ENCODE data around the gene GNAT2. TPM values are rescaled to one million over a fixed set of nuclear protein-coding genes. Genes with fewer than 3 reads are reported as not detected.
A peak's percentile ranks its signal among the peaks of the same experiment; 100 is the strongest.

Gene GNAT2
- total RNA-seq, 4 donors from 2014 or later = not detected

DNA sequence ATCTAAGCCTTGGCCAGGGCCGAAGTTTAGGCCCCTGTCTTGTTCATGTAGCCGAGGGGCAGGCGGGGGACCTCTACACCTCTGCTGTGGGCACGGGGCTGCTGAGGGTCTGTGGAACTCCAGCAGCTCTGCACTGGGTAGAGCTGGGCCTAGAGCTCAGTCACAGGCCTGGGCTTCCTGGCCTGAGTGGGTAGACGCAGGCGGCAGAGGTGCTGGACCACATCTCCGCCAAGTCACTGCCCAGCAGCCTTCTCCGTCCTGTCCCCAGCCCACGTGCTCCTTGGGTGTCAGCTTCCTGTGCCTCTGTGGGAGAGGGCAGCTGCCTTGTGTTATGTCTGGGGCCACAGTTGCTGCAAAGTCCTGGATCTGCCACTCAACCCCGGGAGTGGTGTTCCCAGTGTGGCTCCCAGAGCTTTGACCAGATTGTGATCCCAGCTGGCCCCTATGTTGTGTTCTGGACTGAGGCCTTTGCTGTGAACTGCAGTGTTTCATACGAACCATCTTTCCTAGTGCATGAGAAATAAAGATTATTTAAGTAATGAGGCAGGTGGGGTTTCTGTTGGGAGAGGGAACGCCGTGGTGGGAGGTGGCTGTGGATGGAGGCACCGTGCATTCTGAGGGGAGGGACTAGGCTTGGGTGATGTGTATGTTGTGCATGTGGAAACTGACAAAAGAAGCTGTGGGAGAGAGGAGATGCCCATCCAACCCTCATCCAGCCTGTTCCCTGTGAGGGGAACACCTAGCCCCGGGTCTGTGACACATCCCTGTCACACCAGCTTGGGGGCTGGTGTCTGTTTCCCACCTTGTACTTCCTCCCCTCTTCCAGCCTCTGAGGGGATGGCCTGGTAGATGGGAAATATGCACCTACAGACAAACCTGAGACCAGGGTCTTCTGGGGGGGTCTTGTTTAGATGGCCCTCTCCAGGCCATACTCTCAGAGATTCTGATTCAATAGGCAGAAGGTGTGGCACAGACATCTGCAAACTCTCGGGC lies 12.4 kb upstream of the GNAT2 start:
- no peak for TF ChIP-seq POLR2A (IDR thresholded peaks at IDR 0.05)
- TF ChIP-seq, protein P1, sequence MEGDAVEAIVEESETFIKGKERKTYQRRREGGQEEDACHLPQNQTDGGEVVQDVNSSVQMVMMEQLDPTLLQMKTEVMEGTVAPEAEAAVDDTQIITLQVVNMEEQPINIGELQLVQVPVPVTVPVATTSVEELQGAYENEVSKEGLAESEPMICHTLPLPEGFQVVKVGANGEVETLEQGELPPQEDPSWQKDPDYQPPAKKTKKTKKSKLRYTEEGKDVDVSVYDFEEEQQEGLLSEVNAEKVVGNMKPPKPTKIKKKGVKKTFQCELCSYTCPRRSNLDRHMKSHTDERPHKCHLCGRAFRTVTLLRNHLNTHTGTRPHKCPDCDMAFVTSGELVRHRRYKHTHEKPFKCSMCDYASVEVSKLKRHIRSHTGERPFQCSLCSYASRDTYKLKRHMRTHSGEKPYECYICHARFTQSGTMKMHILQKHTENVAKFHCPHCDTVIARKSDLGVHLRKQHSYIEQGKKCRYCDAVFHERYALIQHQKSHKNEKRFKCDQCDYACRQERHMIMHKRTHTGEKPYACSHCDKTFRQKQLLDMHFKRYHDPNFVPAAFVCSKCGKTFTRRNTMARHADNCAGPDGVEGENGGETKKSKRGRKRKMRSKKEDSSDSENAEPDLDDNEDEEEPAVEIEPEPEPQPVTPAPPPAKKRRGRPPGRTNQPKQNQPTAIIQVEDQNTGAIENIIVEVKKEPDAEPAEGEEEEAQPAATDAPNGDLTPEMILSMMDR (IDR thresholded peaks at IDR 0.05) = no peak
- WGBS, 2 donors = 76 to 87% methylated on average over 15 to 16 of the region's 16 CpGs
- intact Hi-C loops (cut with DNase I; ENCODE audit: low total_unique reads) = loop anchor here (10.0 kb wide), 1 partner anchor 353 kb away; the partner anchor contains the start of gene AHCYL1
- peak in 1 of 2 donors; percentile 11 for DNase-seq (ENCODE audit: low spot score in 2 of 2)
- H3K4me3 ChIP-seq (ENCODE audit: low read depth, poor library complexity, severe bottlenecking) = no peak overlapping the region

- 82 to 89% methylated on average over 14 of the region's 14 CpGs for WGBS, 2 donors
- peak; percentile 9 to 76 for DNase-seq (ENCODE audit: low spot score in 2 of 2)
- intact Hi-C loops (cut with DNase I; ENCODE audit: low total_unique reads) = loop anchor here (10.0 kb wide), 1 partner anchor 354 kb away; the partner anchor contains the start of gene AHCYL1
- H3K4me3 ChIP-seq (ENCODE audit: low read depth, poor library complexity, severe bottlenecking) = no peak overlapping the region
- TF ChIP-seq POLR2A (IDR thresholded peaks at IDR 0.05) = no peak
- TF ChIP-seq, protein P1 (IDR thresholded peaks at IDR 0.05) = no peak
Observed at GRCh38 chr1:109630898-109631512, 11.6 kb upstream of the GNAT2 start.

DNA sequence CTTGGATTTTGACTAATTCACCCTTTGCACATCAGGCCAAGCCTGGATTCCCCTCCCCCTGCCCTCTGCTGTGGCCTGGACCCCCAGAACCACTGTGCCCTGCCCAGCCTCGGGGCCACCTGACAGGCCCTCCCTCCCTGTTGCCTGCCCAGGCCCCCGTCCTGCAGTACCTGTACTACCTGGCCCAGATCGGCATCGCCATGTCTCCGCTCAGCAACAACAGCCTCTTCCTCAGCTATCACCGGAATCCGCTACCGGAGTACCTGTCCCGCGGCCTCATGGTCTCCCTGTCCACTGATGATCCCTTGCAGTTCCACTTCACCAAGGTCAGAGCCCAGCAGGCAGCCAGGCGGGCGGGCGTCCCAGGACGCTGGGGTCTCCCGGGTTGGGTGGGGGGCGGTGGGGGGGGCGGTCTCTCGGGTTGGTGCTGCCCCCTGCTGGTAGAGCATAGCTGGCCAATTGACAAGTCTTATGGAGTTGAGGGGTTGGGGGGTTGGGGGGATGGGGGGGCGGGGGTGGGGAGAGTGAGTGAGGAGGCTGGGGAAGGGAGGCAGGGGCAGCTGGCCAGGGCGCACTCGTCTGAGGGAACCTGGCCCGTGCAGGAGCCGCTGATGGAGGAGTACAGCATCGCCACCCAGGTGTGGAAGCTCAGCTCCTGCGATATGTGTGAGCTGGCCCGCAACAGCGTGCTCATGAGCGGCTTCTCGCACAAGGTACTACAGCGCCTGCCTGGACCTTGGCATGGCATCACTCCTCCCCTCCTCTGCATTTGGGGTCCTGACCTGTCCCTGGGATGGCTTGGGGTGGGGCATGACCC lies 10.9 kb upstream of the GNAT2 start:
- WGBS, 2 donors = 80 to 94% methylated on average over 22 to 29 of the region's 30 CpGs
- peak; percentile 13 to 80 for DNase-seq (ENCODE audit: low spot score in 2 of 2)
- H3K4me3 ChIP-seq (ENCODE audit: low read depth, poor library complexity, severe bottlenecking) = no peak overlapping the region
- TF ChIP-seq POLR2A (IDR thresholded peaks at IDR 0.05) = no peak
- TF ChIP-seq, protein P1 (IDR thresholded peaks at IDR 0.05) = no peak
- intact Hi-C loops (cut with DNase I; ENCODE audit: low total_unique reads) = loop anchor here (10.0 kb wide), 1 partner anchor 355 kb away; the partner anchor contains the start of gene AHCYL1

DNA sequence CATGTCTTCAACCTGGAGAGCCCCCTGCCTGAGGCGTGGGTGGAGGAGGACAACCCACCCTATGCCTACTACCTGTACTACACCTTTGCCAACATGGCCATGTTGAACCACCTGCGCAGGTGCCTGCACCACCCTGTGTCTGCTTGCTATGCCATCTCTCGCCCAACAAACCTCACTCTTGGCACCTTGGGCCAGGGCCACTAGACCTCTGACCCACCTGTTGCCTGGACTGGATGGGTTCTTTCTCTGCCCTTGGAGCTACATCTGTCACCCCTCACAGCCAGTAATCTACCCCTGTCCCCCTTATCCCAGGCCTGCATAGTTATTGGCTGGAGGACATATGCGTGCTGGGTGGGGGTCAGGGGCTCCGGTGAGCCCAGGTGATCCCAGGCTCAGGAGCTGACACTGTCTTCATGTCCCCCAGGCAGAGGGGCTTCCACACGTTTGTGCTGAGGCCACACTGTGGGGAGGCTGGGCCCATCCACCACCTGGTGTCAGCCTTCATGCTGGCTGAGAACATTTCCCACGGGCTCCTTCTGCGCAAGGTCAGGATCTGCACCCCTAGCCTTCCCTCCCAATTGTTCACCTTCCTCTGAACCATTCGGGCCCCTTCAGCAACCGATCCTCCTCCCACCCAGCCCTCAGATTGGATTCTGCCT lies 10.1 kb upstream of the GNAT2 start:
- 82 to 87% methylated on average over 9 to 10 of the region's 10 CpGs for WGBS, 2 donors
- H3K4me3 ChIP-seq (ENCODE audit: low read depth, poor library complexity, severe bottlenecking) = no peak overlapping the region
- peak; percentile 11 to 83 for DNase-seq (ENCODE audit: low spot score in 2 of 2)
- intact Hi-C loops (cut with DNase I; ENCODE audit: low total_unique reads) = loop anchor here (10.0 kb wide), 2 partner anchors 85 to 355 kb away; partner anchors contain the start of genes AHCYL1 and GNAI3
- TF ChIP-seq, protein P1 (IDR thresholded peaks at IDR 0.05) = no peak
- TF ChIP-seq POLR2A (IDR thresholded peaks at IDR 0.05) = no peak

All from lower leg skin (tissue), 4 donors.